Purkinje cell (primary cell): Measurements from ENCODE around the gene TAS2R3. TPM values are rescaled to one million over a fixed set of nuclear protein-coding genes. Genes with fewer than 3 reads are reported as not detected.

Source experiments
- polyA plus RNA-seq: library from polyadenylated mRNA; unstranded; fragments of >200 nt; fragmentation: Nextera tagmentation; gene quantifications from 2 replicates; pipeline ENCODE4 v1.2.1, GENCODE V29; 2014

TAS2R3 gene
- not detected in 2 replicates for polyA plus RNA-seq

GRCh38 chr7:141763797-141764196 lies at the start of gene TAS2R3:
TSS of gene TAS2R3 (plus strand) at chr7:141764097. CDS start at chr7:141764159, 62 bp downstream.

GRCh38 chr7:141737836-141738591 lies 25.9 kb upstream of the TAS2R3 start, which contains the start of gene SSBP1:
TSS of gene SSBP1 (plus strand) at chr7:141738358. CDS start at chr7:141739167, 809 bp downstream.

GRCh38 chr7:141776374-141776773 lies 12.5 kb downstream of the TAS2R3 start, which contains the start of gene TAS2R4:
TSS of gene TAS2R4 (plus strand) at chr7:141776674. CDS start at chr7:141778489, 1,815 bp downstream.

GRCh38 chr7:141789917-141790316 lies 26.0 kb downstream of the TAS2R3 start, which contains the start of gene TAS2R5:
TSS of gene TAS2R5 (plus strand) at chr7:141790217. CDS start at chr7:141790362, 145 bp downstream.

Other genes starting within 250 kb of the TAS2R3 start
- gene AGK, start 212.7 kb upstream of the TAS2R3 start, polyA plus RNA-seq, result 28.5 and 38.8 TPM in 2 replicates
- gene DENND11, start 61.9 kb upstream of the TAS2R3 start, polyA plus RNA-seq, result 4.3 and 6.8 TPM in 2 replicates
- gene WEE2, start 55.7 kb upstream of the TAS2R3 start, polyA plus RNA-seq, result not detected in 2 replicates
- gene SSBP1, start 25.7 kb upstream of the TAS2R3 start, polyA plus RNA-seq, result 408 and 438 TPM in 2 replicates
- gene TAS2R4, start 12.6 kb downstream of the TAS2R3 start, polyA plus RNA-seq, result 1.1 TPM in 1 of 2 replicates, not detected in the other
- not detected in 2 replicates for gene TAS2R5, start 26.1 kb downstream of the TAS2R3 start, polyA plus RNA-seq
- gene PRSS37, start 77.4 kb downstream of the TAS2R3 start, polyA plus RNA-seq, result 0.39 and 1.6 TPM in 2 replicates
- not detected in 2 replicates for gene OR9A4, start 152.3 kb downstream of the TAS2R3 start, polyA plus RNA-seq
- gene CLEC5A, start 182.9 kb downstream of the TAS2R3 start, polyA plus RNA-seq, result not detected in 2 replicates
- not detected in 2 replicates for gene TAS2R38, start 209.7 kb downstream of the TAS2R3 start, polyA plus RNA-seq
- 0.04 TPM in 1 of 2 replicates, not detected in the other for gene MGAM, start 231.8 kb downstream of the TAS2R3 start, polyA plus RNA-seq